ENCODE measurements around the gene ICAM2.

The ICAM2 gene

GRCh38 chr17:64039106-64039400 lies 18.6 kb upstream of the ICAM2 start:
- Histone ChIP-seq H3K23ac (ENCODE audit: low read length) (no peak overlapping the region), H4K12ac (ENCODE audit: low read depth, low read length) (no peak overlapping the region), H3K14ac (ENCODE audit: low read length) (no peak overlapping the region), H4K91ac (ENCODE audit: low read depth, low read length) (no peak overlapping the region), H3K27me3 (ENCODE audit: insufficient read depth, low read length) (no peaks in the 10 kb centered on the region), H3K79me1 (ENCODE audit: low read length) (no peaks in the 10 kb centered on the region), H3K79me2 (ENCODE audit: control insufficient read depth, insufficient read depth, low read length, poor library complexity) (no peaks in the 10 kb centered on the region), H2AFZ (ENCODE audit: insufficient read depth, low read length, poor library complexity) (no peak overlapping the region), H3K4me3 (ENCODE audit: low read depth, low read length) (no peak overlapping the region), H3K4me1 (ENCODE audit: control insufficient read depth in 1 of 2, insufficient read depth in 2 of 2, low read length in 2 of 2) (no peaks in the 10 kb centered on the region), H3K9me3 (ENCODE audit: insufficient read depth, low read depth, low read length) (no peaks in the 10 kb centered on the region), H4K8ac (ENCODE audit: low read depth, low read length) (no peak overlapping the region), H3K9ac (ENCODE audit: low read length) (no peak overlapping the region), H2AK5ac (ENCODE audit: low read length) (no peak overlapping the region), H3K27ac (ENCODE audit: low read depth, low read length) (no peak overlapping the region), H3K4ac (ENCODE audit: low read depth, low read length) (no peak overlapping the region), H2BK12ac (ENCODE audit: low read length) (no peak overlapping the region), H3K36me3 (ENCODE audit: control insufficient read depth in 1 of 2, insufficient read depth in 2 of 2, low read length in 2 of 2) (peaks cover 21 to 22% of the 10 kb centered on the region in 2 experiments), H2BK5ac (ENCODE audit: low read depth, low read length, poor library complexity) (no peak overlapping the region), H3K18ac (ENCODE audit: low read length) (no peak overlapping the region), H3K4me2 (ENCODE audit: low read length) (no peak overlapping the region), H2BK120ac (ENCODE audit: insufficient read depth, low read length, poor library complexity) (no peak overlapping the region)
- DNase-seq: no peak
- no CpG with 5 or more reads among the region's 3 CpGs for WGBS (ENCODE audit: extremely low coverage, insufficient coverage, insufficient read length)

DNA sequence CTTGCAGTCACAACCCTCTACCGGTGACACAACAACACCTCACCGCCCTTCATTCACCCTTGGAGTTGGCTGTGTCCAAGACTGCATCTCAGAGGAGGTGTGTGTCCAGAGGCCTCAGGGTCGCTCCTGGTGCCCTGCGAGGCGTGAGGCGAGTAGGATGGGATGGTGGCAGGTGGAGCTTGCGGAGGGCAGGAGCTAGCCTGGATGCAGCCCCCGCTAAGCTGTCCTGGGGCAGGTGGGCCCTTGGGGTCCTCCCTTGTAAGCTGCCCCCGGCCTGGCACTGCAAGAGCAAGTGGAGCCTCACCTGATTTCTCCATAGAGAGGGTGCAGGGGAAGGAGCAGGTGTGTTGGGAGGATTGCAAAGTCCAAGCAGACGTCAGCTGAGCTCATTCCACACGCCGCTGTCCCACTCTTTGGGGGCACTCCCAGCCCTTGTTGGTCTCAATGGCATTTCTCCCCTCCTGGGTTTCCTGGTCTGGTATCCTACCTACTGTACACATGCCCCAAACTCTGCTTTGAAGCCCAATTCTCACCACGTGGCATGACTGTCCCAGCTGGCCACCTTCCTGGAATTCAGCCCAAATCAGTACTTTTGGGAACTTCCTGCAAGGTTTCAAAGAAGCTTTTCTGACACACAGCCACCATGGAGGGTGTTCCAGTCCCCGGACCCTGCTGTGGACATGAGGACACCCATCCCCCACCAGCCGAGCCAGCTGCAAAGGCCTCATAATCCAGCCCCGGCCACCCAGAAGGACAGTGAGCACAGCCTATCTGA lies 18.1 kb upstream of the ICAM2 start:
- no peak overlapping the region for H3K18ac ChIP-seq (ENCODE audit: low read length)
- H4K12ac ChIP-seq (ENCODE audit: low read depth, low read length): no peak overlapping the region
- peaks cover 15 to 17% of the 10 kb centered on the region in 2 experiments for H3K36me3 ChIP-seq (ENCODE audit: control insufficient read depth in 1 of 2, insufficient read depth in 2 of 2, low read length in 2 of 2)
- H2BK120ac ChIP-seq (ENCODE audit: insufficient read depth, low read length, poor library complexity): no peak overlapping the region
- DNase-seq: no peak
- H3K14ac ChIP-seq (ENCODE audit: low read length): no peak overlapping the region
- no peak overlapping the region for H3K4ac ChIP-seq (ENCODE audit: low read depth, low read length)
- no peak overlapping the region for H2BK5ac ChIP-seq (ENCODE audit: low read depth, low read length, poor library complexity)
- H3K9ac ChIP-seq (ENCODE audit: low read length): no peak overlapping the region
- no peak overlapping the region for H2AFZ ChIP-seq (ENCODE audit: insufficient read depth, low read length, poor library complexity)
- H3K79me2 ChIP-seq (ENCODE audit: control insufficient read depth, insufficient read depth, low read length, poor library complexity): no peaks in the 10 kb centered on the region
- no peak overlapping the region for H3K27ac ChIP-seq (ENCODE audit: low read depth, low read length)
- H3K79me1 ChIP-seq (ENCODE audit: low read length): no peaks in the 10 kb centered on the region
- no peak overlapping the region for H3K4me2 ChIP-seq (ENCODE audit: low read length)
- no peak overlapping the region for H4K91ac ChIP-seq (ENCODE audit: low read depth, low read length)
- no CpG with 5 or more reads among the region's 16 CpGs for WGBS (ENCODE audit: extremely low coverage, insufficient coverage, insufficient read length)
- no peak overlapping the region for H2BK12ac ChIP-seq (ENCODE audit: low read length)
- H4K8ac ChIP-seq (ENCODE audit: low read depth, low read length): no peak overlapping the region
- H3K4me1 ChIP-seq (ENCODE audit: control insufficient read depth in 1 of 2, insufficient read depth in 2 of 2, low read length in 2 of 2): no peaks in the 10 kb centered on the region
- H2AK5ac ChIP-seq (ENCODE audit: low read length): no peak overlapping the region
- no peak overlapping the region for H3K23ac ChIP-seq (ENCODE audit: low read length)
- no peak overlapping the region for H3K4me3 ChIP-seq (ENCODE audit: low read depth, low read length)
- no peaks in the 10 kb centered on the region for H3K27me3 ChIP-seq (ENCODE audit: insufficient read depth, low read length)
- H3K9me3 ChIP-seq (ENCODE audit: insufficient read depth, low read depth, low read length): no peaks in the 10 kb centered on the region

GRCh38 chr17:64037802-64038201 lies 17.4 kb upstream of the ICAM2 start:
- no peak for DNase-seq
- no peak overlapping the region for H3K14ac ChIP-seq (ENCODE audit: low read length)
- no peaks in the 10 kb centered on the region for H3K79me1 ChIP-seq (ENCODE audit: low read length)
- no peak overlapping the region for H3K4me3 ChIP-seq (ENCODE audit: low read depth, low read length)
- no peak overlapping the region for H2BK5ac ChIP-seq (ENCODE audit: low read depth, low read length, poor library complexity)
- H3K4ac ChIP-seq (ENCODE audit: low read depth, low read length): no peak overlapping the region
- H2AFZ ChIP-seq (ENCODE audit: insufficient read depth, low read length, poor library complexity): no peak overlapping the region
- no peaks in the 10 kb centered on the region for H3K4me1 ChIP-seq (ENCODE audit: control insufficient read depth in 1 of 2, insufficient read depth in 2 of 2, low read length in 2 of 2)
- H3K9ac ChIP-seq (ENCODE audit: low read length): no peak overlapping the region
- H4K91ac ChIP-seq (ENCODE audit: low read depth, low read length): no peak overlapping the region
- no peak overlapping the region for H2AK5ac ChIP-seq (ENCODE audit: low read length)
- no peak overlapping the region for H2BK120ac ChIP-seq (ENCODE audit: insufficient read depth, low read length, poor library complexity)
- H3K27ac ChIP-seq (ENCODE audit: low read depth, low read length): no peak overlapping the region
- peaks cover 8 to 10% of the 10 kb centered on the region in 2 experiments for H3K36me3 ChIP-seq (ENCODE audit: control insufficient read depth in 1 of 2, insufficient read depth in 2 of 2, low read length in 2 of 2)
- no peak overlapping the region for H3K23ac ChIP-seq (ENCODE audit: low read length)
- H4K12ac ChIP-seq (ENCODE audit: low read depth, low read length): no peak overlapping the region
- H3K9me3 ChIP-seq (ENCODE audit: insufficient read depth, low read depth, low read length): no peaks in the 10 kb centered on the region
- no peak overlapping the region for H3K4me2 ChIP-seq (ENCODE audit: low read length)
- H3K79me2 ChIP-seq (ENCODE audit: control insufficient read depth, insufficient read depth, low read length, poor library complexity): no peaks in the 10 kb centered on the region
- no peaks in the 10 kb centered on the region for H3K27me3 ChIP-seq (ENCODE audit: insufficient read depth, low read length)
- no peak overlapping the region for H4K8ac ChIP-seq (ENCODE audit: low read depth, low read length)
- H2BK12ac ChIP-seq (ENCODE audit: low read length): no peak overlapping the region
- no CpG with 5 or more reads among the region's 5 CpGs for WGBS (ENCODE audit: extremely low coverage, insufficient coverage, insufficient read length)
- H3K18ac ChIP-seq (ENCODE audit: low read length): no peak overlapping the region

- H3K27ac ChIP-seq (ENCODE audit: low read depth, low read length): no peak overlapping the region
- H4K91ac ChIP-seq (ENCODE audit: low read depth, low read length): no peak overlapping the region
- H3K79me1 ChIP-seq (ENCODE audit: low read length): no peaks in the 10 kb centered on the region
- H2AFZ ChIP-seq (ENCODE audit: insufficient read depth, low read length, poor library complexity): no peak overlapping the region
- H3K4me2 ChIP-seq (ENCODE audit: low read length): no peak overlapping the region
- peaks cover 8 to 9% of the 10 kb centered on the region in 2 experiments for H3K36me3 ChIP-seq (ENCODE audit: control insufficient read depth in 1 of 2, insufficient read depth in 2 of 2, low read length in 2 of 2)
- no peak overlapping the region for H3K4me3 ChIP-seq (ENCODE audit: low read depth, low read length)
- no CpG with 5 or more reads among the region's 6 CpGs for WGBS (ENCODE audit: extremely low coverage, insufficient coverage, insufficient read length)
- H2AK5ac ChIP-seq (ENCODE audit: low read length): no peak overlapping the region
- H3K9ac ChIP-seq (ENCODE audit: low read length): no peak overlapping the region
- H3K14ac ChIP-seq (ENCODE audit: low read length): no peak overlapping the region
- H2BK5ac ChIP-seq (ENCODE audit: low read depth, low read length, poor library complexity): no peak overlapping the region
- no peak overlapping the region for H3K23ac ChIP-seq (ENCODE audit: low read length)
- H3K27me3 ChIP-seq (ENCODE audit: insufficient read depth, low read length): no peaks in the 10 kb centered on the region
- DNase-seq: no peak
- no peaks in the 10 kb centered on the region for H3K4me1 ChIP-seq (ENCODE audit: control insufficient read depth in 1 of 2, insufficient read depth in 2 of 2, low read length in 2 of 2)
- no peak overlapping the region for H4K12ac ChIP-seq (ENCODE audit: low read depth, low read length)
- no peak overlapping the region for H2BK12ac ChIP-seq (ENCODE audit: low read length)
- no peak overlapping the region for H3K18ac ChIP-seq (ENCODE audit: low read length)
- H3K79me2 ChIP-seq (ENCODE audit: control insufficient read depth, insufficient read depth, low read length, poor library complexity): no peaks in the 10 kb centered on the region
- H3K9me3 ChIP-seq (ENCODE audit: insufficient read depth, low read depth, low read length): no peaks in the 10 kb centered on the region
- H2BK120ac ChIP-seq (ENCODE audit: insufficient read depth, low read length, poor library complexity): no peak overlapping the region
- H3K4ac ChIP-seq (ENCODE audit: low read depth, low read length): no peak overlapping the region
- no peak overlapping the region for H4K8ac ChIP-seq (ENCODE audit: low read depth, low read length)
These were observed 16.7 kb upstream of the ICAM2 start for GRCh38 chr17:64037180-64037579.

Measured in trophoblast cell (in vitro differentiated cells and primary cell).